GM19372 (cell line): ENCODE data around the gene DDB1.

ENCODE experiments used
- ATAC-seq: cut with Tn5 transposase; IDR thresholded peaks from one replicate; pipeline ENCODE4 v1.9.1; 2021; ENCODE audit warnings: mild to moderate bottlenecking, low read depth, moderate library complexity; ENCODE audit not compliant: unreplicated experiment

Gene DDB1

GRCh38 chr11:61332797-61333549, at the start of gene DDB1, which contains the start of gene TKFC:
DDB1 (minus strand) TSS chr11:61333105; CDS start chr11:61332968, 137 bp downstream.
TKFC (plus strand) TSS chr11:61333228; CDS start chr11:61334729, 1,501 bp downstream.
- peak; percentile 93 for ATAC-seq

GRCh38 chr11:61380884-61381283, 48.0 kb upstream of the DDB1 start:
- ATAC-seq: no peak

- no peak for ATAC-seq
These were observed 45.9 kb upstream of the DDB1 start for GRCh38 chr11:61378713-61379313.

- no peak for ATAC-seq
These were observed 44.7 kb upstream of the DDB1 start for GRCh38 chr11:61377461-61378160.

GRCh38 chr11:61375761-61376108, 42.8 kb upstream of the DDB1 start:
- ATAC-seq: no peak

GRCh38 chr11:61372659-61373420, 39.9 kb upstream of the DDB1 start:
- no peak for ATAC-seq

- no peak for ATAC-seq
These were observed 37.6 kb upstream of the DDB1 start for GRCh38 chr11:61370349-61371005.

- no peak for ATAC-seq
These were observed 36.8 kb upstream of the DDB1 start for GRCh38 chr11:61369372-61370348.

GRCh38 chr11:61368646-61369045, 35.7 kb upstream of the DDB1 start:
- no peak for ATAC-seq

- no peak for ATAC-seq
These were observed 34.5 kb upstream of the DDB1 start for GRCh38 chr11:61367406-61367805.

GRCh38 chr11:61364012-61364675, 31.2 kb upstream of the DDB1 start:
- ATAC-seq: no peak

- no peak for ATAC-seq
These were observed 29.6 kb upstream of the DDB1 start for GRCh38 chr11:61362542-61362875.

GRCh38 chr11:61361741-61362541, 29.0 kb upstream of the DDB1 start, which contains the start of the genes CYB561A3 and TMEM138:
CYB561A3 (minus strand) TSS chr11:61361882; CDS start chr11:61356713, 5,169 bp downstream.
TMEM138 (plus strand) TSS chr11:61362374; CDS start chr11:61364391, 2,017 bp downstream.
- ATAC-seq: peak; percentile 83

- no peak for ATAC-seq
These were observed 28.4 kb upstream of the DDB1 start for GRCh38 chr11:61361237-61361740.

GRCh38 chr11:61359516-61359915, 26.6 kb upstream of the DDB1 start:
- no peak for ATAC-seq

- ATAC-seq: no peak
These were observed 25.7 kb upstream of the DDB1 start for GRCh38 chr11:61358566-61358965.

GRCh38 chr11:61357894-61358239, 25.0 kb upstream of the DDB1 start:
- ATAC-seq: no peak
